Measurements from ENCODE around the gene OR51G2.
"Not testable (repeated sequence)": the region's sequence is repeated elsewhere in the genome, so short reads cannot be mapped to it uniquely, and the experiment has no call there.

The OR51G2 gene

GRCh38 chr11:4919250-4919649 lies at the start of gene OR51G2:
Gene OR51G2 (minus strand): TSS chr11:4919350. CDS start chr11:4915663, 3,687 bp downstream.
- no peak within 1 kb of the TSS for H3K4me3 ChIP-seq (ENCODE audit: low read depth, low read length)
- no peak for DNase-seq (ENCODE audit: low read depth)

GRCh38 chr11:4962816-4963215 lies 43.7 kb upstream of the OR51G2 start:
- H3K4me3 ChIP-seq (ENCODE audit: low read depth, low read length), result no peak overlapping the region
- peak; percentile 1 for DNase-seq (ENCODE audit: low read depth)

- H3K4me3 ChIP-seq (ENCODE audit: low read depth, low read length), result no peak overlapping the region
- no peak for DNase-seq (ENCODE audit: low read depth)
Measured at GRCh38 chr11:4960877-4961276, 41.7 kb upstream of the OR51G2 start.

- no peak for DNase-seq (ENCODE audit: low read depth)
- H3K4me3 ChIP-seq (ENCODE audit: low read depth, low read length), result no peak overlapping the region
Measured at GRCh38 chr11:4957396-4957795, 38.2 kb upstream of the OR51G2 start.

GRCh38 chr11:4955613-4956012 lies 36.5 kb upstream of the OR51G2 start, which contains the start of gene OR51A2:
Gene OR51A2 (minus strand): TSS chr11:4955713. CDS start chr11:4955713, 0 bp downstream.
- H3K4me3 ChIP-seq (ENCODE audit: low read depth, low read length); DNase-seq (ENCODE audit: low read depth): not testable (repeated sequence)

- DNase-seq (ENCODE audit: low read depth), result no peak
- H3K4me3 ChIP-seq (ENCODE audit: low read depth, low read length), result no peak within 1 kb of the TSS
Measured at GRCh38 chr11:4947505-4947904, 28.4 kb upstream of the OR51G2 start, which contains the start of gene OR51A4. Gene OR51A4 (minus strand): TSS chr11:4947605. CDS start chr11:4947100, 505 bp downstream.

GRCh38 chr11:4936745-4937144 lies 17.6 kb upstream of the OR51G2 start:
- H3K4me3 ChIP-seq (ENCODE audit: low read depth, low read length), result no peak overlapping the region
- DNase-seq (ENCODE audit: low read depth), result no peak

- DNase-seq (ENCODE audit: low read depth), result no peak
Measured at GRCh38 chr11:4932751-4933150, 13.6 kb upstream of the OR51G2 start.

GRCh38 chr11:4926608-4927007 lies 7.5 kb upstream of the OR51G2 start:
- H3K4me3 ChIP-seq (ENCODE audit: low read depth, low read length), result no peak overlapping the region
- no peak for DNase-seq (ENCODE audit: low read depth)

More at GRCh38 chr11:4932751-4933150, 13.6 kb upstream of the OR51G2 start:
- no peak overlapping the region for H3K4me3 ChIP-seq (ENCODE audit: low read depth, low read length)

GRCh38 chr11:4924239-4924638 lies 5.1 kb upstream of the OR51G2 start, which contains the start of gene OR51G1:
Gene OR51G1 (minus strand): TSS chr11:4924339. CDS start chr11:4924339, 0 bp downstream.
- DNase-seq (ENCODE audit: low read depth), result no peak
- no peak within 1 kb of the TSS for H3K4me3 ChIP-seq (ENCODE audit: low read depth, low read length)

- no peak for DNase-seq (ENCODE audit: low read depth)
- no peak overlapping the region for H3K4me3 ChIP-seq (ENCODE audit: low read depth, low read length)
Measured at GRCh38 chr11:4922304-4922703, 3.2 kb upstream of the OR51G2 start.

- no peak overlapping the region for H3K4me3 ChIP-seq (ENCODE audit: low read depth, low read length)
- DNase-seq (ENCODE audit: low read depth), result no peak
Measured at GRCh38 chr11:4921796-4922195, 2.6 kb upstream of the OR51G2 start.

GRCh38 chr11:4916581-4916980 lies 2.6 kb downstream of the OR51G2 start:
- no peak for DNase-seq (ENCODE audit: low read depth)
- H3K4me3 ChIP-seq (ENCODE audit: low read depth, low read length), result no peak overlapping the region

GRCh38 chr11:4903484-4903883 lies 15.7 kb downstream of the OR51G2 start, which contains the start of gene OR51A7:
Gene OR51A7 (plus strand): TSS chr11:4903783. CDS start chr11:4907370, 3,587 bp downstream.
- no peak within 1 kb of the TSS for H3K4me3 ChIP-seq (ENCODE audit: low read depth, low read length)
- DNase-seq (ENCODE audit: low read depth), result no peak

GRCh38 chr11:4891996-4892640 lies 27.0 kb downstream of the OR51G2 start:
- no peak overlapping the region for H3K4me3 ChIP-seq (ENCODE audit: low read depth, low read length)
- peak; percentile 76 for DNase-seq (ENCODE audit: low read depth)

- H3K4me3 ChIP-seq (ENCODE audit: low read depth, low read length), result no peak overlapping the region
- no peak for DNase-seq (ENCODE audit: low read depth)
Measured at GRCh38 chr11:4890279-4890678, 28.9 kb downstream of the OR51G2 start.

- no peak overlapping the region for H3K4me3 ChIP-seq (ENCODE audit: low read depth, low read length)
- no peak for DNase-seq (ENCODE audit: low read depth)
Measured at GRCh38 chr11:4887591-4887990, 31.6 kb downstream of the OR51G2 start.

- no peak overlapping the region for H3K4me3 ChIP-seq (ENCODE audit: low read depth, low read length)
- DNase-seq (ENCODE audit: low read depth), result no peak
Measured at GRCh38 chr11:4886186-4886585, 33.0 kb downstream of the OR51G2 start.

- no peak for DNase-seq (ENCODE audit: low read depth)
- no peak overlapping the region for H3K4me3 ChIP-seq (ENCODE audit: low read depth, low read length)
Measured at GRCh38 chr11:4884361-4884760, 34.8 kb downstream of the OR51G2 start.

- no peak for DNase-seq (ENCODE audit: low read depth)
- no peak overlapping the region for H3K4me3 ChIP-seq (ENCODE audit: low read depth, low read length)
Measured at GRCh38 chr11:4882543-4882942, 36.6 kb downstream of the OR51G2 start.

GRCh38 chr11:4881860-4882500 lies 37.2 kb downstream of the OR51G2 start, which contains the start of gene OR51T1:
Gene OR51T1 (plus strand): TSS chr11:4881900. CDS start chr11:4881900, 0 bp downstream.
- H3K4me3 ChIP-seq (ENCODE audit: low read depth, low read length), result no peak within 1 kb of the TSS
- DNase-seq (ENCODE audit: low read depth), result peak; percentile 84
